Endothelial cell of hepatic sinusoid (primary cell): ENCODE results near the gene ACSBG1.
"Not testable (repeated sequence)": the region's sequence is repeated elsewhere in the genome, so short reads cannot be mapped to it uniquely, and the experiment has no call there.

Experiments
- in situ Hi-C: cut with HindIII; loops from 2 replicates; pipeline ENCODE4 v1.10.0; 2017; ENCODE audit warnings: low sequenced_read_pairs

Gene ACSBG1

DNA sequence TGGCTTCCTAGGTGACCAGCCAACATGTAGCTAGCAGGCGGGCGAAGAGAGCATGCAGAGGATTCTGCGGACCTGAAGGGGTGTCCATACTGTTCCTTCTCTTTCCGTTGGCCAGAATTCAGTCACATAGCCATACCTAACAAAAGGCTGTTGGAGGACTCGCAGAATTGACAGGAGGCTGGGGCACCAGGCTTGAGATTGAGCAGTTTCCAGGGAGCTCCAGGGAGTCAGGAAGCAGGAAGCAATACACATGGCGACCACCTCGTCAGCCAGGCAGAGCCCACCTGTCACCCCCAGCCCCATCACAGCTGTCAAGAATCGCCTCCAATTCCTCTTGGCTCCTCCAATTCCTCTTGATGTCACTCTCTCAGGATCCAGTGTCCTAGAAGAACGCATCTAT lies 16.8 kb upstream of the ACSBG1 start:
- in situ Hi-C loops, result no loop called here

DNA sequence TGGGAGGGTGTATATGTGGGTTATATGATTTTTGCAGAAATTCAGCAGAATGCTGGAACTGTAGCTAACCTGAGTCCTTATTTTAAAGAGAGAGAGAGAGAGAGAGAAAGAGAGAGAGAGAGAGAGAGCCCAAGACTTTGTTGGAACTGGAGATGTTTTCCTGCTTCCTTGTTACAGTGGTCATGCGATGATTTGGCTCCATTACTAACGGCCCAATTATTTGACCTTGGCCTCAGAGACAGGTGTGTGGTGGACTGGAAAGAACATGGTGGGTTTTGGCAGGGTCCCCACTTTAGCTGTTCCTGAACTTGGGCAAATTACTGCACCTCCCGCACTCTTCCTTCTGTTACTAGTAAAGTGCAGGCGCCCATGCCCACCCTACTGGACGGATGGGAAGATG lies 14.8 kb upstream of the ACSBG1 start:
- in situ Hi-C loops, result no loop called here

- in situ Hi-C loops, result no loop called here
These were observed 13.5 kb upstream of the ACSBG1 start for GRCh38 chr15:78247911-78248310.

DNA sequence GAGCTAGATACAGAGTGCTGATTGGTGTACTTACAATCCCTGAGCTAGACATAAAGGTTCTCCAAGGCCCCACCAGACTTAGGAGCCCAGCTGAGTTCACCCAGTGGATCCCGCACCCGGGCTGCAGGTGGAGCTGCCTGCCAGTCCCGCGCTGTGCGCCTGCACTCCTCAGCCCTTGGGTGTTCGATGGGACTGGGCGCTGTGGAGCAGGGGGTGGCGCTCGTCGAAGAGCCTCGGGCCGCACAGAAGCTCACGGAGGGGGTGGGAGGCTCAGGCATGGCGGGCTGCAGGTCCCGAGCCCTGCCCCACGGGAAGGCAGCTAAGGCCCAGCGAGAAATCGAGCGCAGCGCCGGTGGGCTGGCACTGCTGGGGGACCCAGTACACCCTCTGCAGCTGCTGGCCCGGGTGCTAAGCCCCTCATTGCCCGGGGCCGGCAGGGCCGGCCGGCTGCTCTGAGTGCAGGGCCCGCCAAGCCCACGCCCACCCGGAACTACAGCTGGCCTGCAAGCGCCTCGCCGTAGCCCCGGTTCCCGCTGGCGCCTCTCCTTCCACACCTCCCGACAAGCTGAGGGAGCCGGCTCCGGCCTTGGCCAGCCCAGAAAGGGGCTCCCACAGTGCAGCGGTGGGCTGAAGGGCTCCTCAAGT lies 11.7 kb upstream of the ACSBG1 start:
- in situ Hi-C loops, result not testable (repeated sequence)

- in situ Hi-C loops, result not testable (repeated sequence)
These were observed 11.0 kb upstream of the ACSBG1 start for GRCh38 chr15:78245392-78245791.

DNA sequence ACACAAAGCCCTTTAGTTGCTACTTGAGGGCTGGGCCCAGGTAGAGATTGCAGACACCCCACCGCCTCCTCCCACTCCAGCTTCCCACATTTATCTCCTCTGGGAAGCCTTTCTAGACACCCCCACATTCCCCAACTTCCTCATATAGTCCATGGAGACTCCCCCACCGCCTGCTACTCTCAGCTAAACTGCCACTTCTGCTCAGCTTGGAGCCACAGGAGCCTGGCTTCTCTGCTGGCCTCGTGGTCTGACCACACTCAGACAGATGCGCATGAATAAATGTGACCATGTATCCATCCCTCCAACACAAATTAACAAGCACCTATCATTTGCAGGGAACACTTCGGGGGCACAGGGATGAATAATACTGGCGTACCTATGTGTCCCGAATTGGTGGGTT lies 10.5 kb upstream of the ACSBG1 start:
- in situ Hi-C loops, result no loop called here

- in situ Hi-C loops, result no loop called here
These were observed 9.7 kb upstream of the ACSBG1 start for GRCh38 chr15:78244101-78244500.

GRCh38 chr15:78243491-78243941 lies 9.2 kb upstream of the ACSBG1 start:
- in situ Hi-C loops, result no loop called here

GRCh38 chr15:78243058-78243457 lies 8.7 kb upstream of the ACSBG1 start:
- in situ Hi-C loops, result no loop called here

- in situ Hi-C loops, result no loop called here
These were observed 7.8 kb upstream of the ACSBG1 start for GRCh38 chr15:78242128-78242527.

DNA sequence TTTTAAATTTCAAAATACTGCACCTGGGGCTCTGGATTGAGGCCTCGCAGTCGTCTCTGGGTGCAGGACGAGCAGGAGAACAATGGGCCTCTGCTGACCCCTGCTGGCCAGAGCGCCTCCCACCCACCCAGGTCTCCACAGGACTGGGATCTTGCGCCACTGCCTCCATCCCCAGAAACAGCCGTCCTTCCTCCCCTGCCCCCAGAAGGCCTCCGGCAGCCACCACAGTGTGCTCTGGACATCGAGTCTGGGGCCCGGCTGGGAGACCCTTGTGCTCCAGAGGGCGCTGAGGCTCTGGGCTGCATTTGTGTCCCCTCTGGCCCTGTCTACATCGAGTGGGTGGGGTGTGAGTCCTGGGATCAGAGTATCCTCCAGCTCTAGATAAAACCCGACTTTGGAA lies 6.7 kb upstream of the ACSBG1 start:
- in situ Hi-C loops, result no loop called here

GRCh38 chr15:78239811-78240210 lies 5.4 kb upstream of the ACSBG1 start:
- in situ Hi-C loops, result no loop called here

DNA sequence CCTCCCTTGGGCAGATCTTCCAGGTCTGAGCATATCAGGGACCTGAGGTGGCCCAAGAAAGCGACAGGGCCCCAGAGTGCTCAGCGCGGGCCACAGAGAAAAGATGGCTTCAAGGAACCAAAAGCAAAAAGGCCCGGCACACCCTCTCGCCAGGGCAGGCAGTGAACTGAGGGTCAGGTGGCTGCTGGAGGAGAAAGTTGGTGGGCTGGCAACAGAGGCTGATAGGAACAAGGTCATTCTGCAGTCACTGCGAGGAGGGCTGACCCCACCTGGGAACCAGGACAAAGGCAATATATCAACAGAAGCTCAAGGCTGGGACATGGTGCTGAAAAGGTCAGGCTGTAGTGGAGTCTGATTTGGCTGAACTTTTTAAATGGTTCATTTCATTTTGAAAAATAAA lies 2.8 kb upstream of the ACSBG1 start:
- in situ Hi-C loops, result no loop called here

- in situ Hi-C loops, result no loop called here
These were observed 2.1 kb upstream of the ACSBG1 start for GRCh38 chr15:78236491-78236890.

- in situ Hi-C loops, result no loop called here
These were observed 869 bp downstream of the ACSBG1 start for GRCh38 chr15:78233496-78233895.

DNA sequence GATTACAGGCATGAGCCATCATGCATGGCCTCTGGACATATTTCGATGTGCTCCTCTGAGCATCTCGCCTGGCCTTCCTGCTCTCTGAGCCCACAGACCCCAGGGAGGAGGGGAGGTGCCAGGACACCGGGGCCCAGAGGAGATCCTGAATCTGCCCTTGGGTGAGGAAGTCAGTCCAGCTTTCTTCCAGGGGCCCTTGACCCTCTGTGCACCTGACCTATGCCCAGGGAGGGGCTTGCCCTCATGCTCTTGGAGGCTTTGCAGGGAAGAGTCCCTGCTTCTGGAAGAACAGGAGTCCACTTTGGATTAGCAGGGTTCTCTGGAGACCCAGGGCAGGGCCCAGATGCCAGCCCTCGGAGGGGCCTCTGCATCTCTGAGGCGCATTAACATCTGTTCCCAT lies 1.4 kb downstream of the ACSBG1 start:
- in situ Hi-C loops, result no loop called here

- in situ Hi-C loops, result no loop called here
These were observed 4.6 kb downstream of the ACSBG1 start for GRCh38 chr15:78229431-78230406.

DNA sequence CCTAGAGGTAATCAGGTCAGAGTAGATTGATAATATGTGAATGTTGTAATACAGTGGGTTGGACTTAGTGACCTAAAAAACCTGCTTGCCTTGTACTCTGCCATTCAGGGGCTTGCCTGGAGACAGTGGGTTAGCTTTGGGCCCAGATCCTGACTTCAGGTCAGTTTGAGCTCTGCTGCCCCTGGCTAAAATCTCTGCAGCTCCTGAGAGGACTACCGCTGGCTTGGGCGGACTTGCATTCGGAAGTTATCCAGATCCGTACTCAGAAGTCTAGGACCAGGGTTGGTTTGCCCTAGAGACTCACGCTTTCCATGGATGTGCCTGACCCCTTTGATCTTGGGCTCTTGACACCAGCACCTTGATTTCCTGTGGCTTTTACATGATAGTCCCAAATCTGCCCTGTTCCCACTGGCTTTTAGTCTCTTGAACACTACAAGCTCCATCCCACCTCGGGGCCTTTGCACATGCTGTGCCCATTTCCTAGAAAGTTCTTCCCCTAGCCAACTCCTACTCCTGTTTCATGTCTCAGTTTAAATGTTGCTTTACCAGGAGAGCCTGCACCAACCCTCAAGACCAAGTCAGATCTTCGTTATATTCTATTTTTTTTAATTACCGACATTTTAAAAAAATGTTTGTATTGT lies 5.9 kb downstream of the ACSBG1 start:
- in situ Hi-C loops, result no loop called here

- in situ Hi-C loops, result no loop called here
These were observed 8.4 kb downstream of the ACSBG1 start for GRCh38 chr15:78225783-78226541.

GRCh38 chr15:78224023-78224411 lies 10.3 kb downstream of the ACSBG1 start:
- in situ Hi-C loops, result no loop called here
